ENCODE measurements around the gene BROX. TPM values are rescaled to one million over a fixed set of nuclear protein-coding genes. Genes with fewer than 3 reads are reported as not detected.

The BROX gene
- total and polyA plus RNA-seq, 7 donors: 10.1 to 37.2 (median 29.5) TPM

DNA sequence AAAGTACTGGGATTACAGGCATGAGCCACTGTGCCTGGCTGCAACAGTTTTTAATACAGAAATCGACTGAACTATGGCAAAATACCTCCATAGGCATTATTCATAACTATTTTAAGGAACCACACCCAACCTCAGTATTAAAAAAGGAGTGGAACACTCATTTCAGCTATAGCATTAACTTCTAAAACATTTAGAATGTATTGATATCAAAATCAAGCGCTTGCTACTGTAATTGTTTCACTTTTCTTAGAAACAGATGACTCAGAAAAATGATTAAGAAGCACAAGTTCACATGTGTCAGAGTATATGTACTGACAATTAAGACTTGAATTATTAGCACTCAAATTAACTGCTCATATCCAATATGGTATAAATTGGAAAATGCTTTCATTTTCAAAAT lies 15.2 kb upstream of the BROX start:
- Histone ChIP-seq H3K9me3 (no peaks in the 10 kb centered on the region), H3K36me3 (ENCODE audit: insufficient read depth in 1 of 2, low read depth in 1 of 2) (peaks cover 0 to 38% of the 10 kb centered on the region in 2 donors), H3K27me3 (ENCODE audit: insufficient read depth in 3 of 3, low read length in 2 of 3) (no peaks in the 10 kb centered on the region), H3K4me3 (no peak overlapping the region), H3K27ac (no peak overlapping the region), H3K4me1 (no peaks in the 10 kb centered on the region)
- WGBS, 3 donors: 93 to 100% (median 93%) methylated on average over 2 of the region's 2 CpGs
- DNase-seq: no peak
- no peak for ATAC-seq
- TF ChIP-seq, protein P1, sequence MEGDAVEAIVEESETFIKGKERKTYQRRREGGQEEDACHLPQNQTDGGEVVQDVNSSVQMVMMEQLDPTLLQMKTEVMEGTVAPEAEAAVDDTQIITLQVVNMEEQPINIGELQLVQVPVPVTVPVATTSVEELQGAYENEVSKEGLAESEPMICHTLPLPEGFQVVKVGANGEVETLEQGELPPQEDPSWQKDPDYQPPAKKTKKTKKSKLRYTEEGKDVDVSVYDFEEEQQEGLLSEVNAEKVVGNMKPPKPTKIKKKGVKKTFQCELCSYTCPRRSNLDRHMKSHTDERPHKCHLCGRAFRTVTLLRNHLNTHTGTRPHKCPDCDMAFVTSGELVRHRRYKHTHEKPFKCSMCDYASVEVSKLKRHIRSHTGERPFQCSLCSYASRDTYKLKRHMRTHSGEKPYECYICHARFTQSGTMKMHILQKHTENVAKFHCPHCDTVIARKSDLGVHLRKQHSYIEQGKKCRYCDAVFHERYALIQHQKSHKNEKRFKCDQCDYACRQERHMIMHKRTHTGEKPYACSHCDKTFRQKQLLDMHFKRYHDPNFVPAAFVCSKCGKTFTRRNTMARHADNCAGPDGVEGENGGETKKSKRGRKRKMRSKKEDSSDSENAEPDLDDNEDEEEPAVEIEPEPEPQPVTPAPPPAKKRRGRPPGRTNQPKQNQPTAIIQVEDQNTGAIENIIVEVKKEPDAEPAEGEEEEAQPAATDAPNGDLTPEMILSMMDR (IDR thresholded peaks at IDR 0.05): no peak
- intact Hi-C loops (cut with DNase I): no loop called here

DNA sequence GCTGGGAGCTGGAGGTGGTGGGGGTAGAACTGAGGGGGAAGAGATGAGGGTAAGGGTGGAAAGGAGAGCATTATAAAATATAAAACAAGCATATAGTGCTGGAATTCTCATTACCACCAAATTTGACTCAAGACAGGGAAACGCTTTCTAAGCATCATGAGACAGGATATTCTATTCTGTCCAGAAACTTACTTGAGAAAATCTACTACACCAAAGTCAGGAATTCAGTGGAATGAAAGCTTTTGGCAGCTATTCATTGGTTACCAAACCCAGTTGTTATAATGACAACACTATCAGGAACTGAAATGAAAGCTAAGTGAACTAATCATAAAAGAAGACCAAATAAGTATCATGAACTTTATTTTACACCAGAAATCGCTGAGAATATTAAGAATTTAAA lies 14.5 kb upstream of the BROX start:
- 71 to 75% (median 71%) methylated on average over 2 of the region's 2 CpGs for WGBS, 3 donors
- H3K27me3 ChIP-seq (ENCODE audit: insufficient read depth in 3 of 3, low read length in 2 of 3): no peaks in the 10 kb centered on the region
- peaks cover 0 to 38% of the 10 kb centered on the region in 2 donors for H3K36me3 ChIP-seq (ENCODE audit: insufficient read depth in 1 of 2, low read depth in 1 of 2)
- ATAC-seq: no peak
- no peaks in the 10 kb centered on the region for H3K4me1 ChIP-seq
- H3K4me3 ChIP-seq: no peak overlapping the region
- intact Hi-C loops (cut with DNase I): no loop called here
- no peak overlapping the region for H3K27ac ChIP-seq
- DNase-seq: no peak
- TF ChIP-seq, protein P1 (IDR thresholded peaks at IDR 0.05): no peak
- no peaks in the 10 kb centered on the region for H3K9me3 ChIP-seq

DNA sequence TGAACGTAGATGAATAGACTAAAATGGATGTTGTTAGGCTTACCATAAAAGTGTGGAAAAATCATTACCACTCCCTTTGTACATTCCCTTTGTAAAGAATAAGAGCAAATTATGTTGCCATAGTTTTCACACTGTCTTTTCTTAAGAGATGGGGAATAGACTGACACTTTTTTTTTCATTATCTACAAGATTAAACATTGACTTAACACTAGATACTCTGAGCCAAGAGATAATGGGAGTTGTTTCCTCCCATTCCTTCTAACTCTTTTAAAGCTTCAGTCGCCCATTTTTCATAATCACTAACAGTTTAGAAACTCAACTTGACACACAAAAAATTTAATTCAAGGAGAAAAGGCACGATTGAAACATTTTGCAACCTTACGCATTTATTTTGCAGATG lies 10.2 kb upstream of the BROX start:
- no peak for ATAC-seq
- 91 to 95% (median 94%) methylated on average over 4 of the region's 4 CpGs for WGBS, 3 donors
- peaks cover 0 to 28% of the 10 kb centered on the region in 2 donors for H3K36me3 ChIP-seq (ENCODE audit: insufficient read depth in 1 of 2, low read depth in 1 of 2)
- intact Hi-C loops (cut with DNase I): no loop called here
- no peaks in the 10 kb centered on the region for H3K27me3 ChIP-seq (ENCODE audit: insufficient read depth in 3 of 3, low read length in 2 of 3)
- H3K27ac ChIP-seq: no peak overlapping the region
- H3K4me3 ChIP-seq: no peak overlapping the region
- H3K9me3 ChIP-seq: no peaks in the 10 kb centered on the region
- peaks cover 10% of the 10 kb centered on the region for H3K4me1 ChIP-seq
- TF ChIP-seq, protein P1 (IDR thresholded peaks at IDR 0.05): no peak
- DNase-seq: no peak

DNA sequence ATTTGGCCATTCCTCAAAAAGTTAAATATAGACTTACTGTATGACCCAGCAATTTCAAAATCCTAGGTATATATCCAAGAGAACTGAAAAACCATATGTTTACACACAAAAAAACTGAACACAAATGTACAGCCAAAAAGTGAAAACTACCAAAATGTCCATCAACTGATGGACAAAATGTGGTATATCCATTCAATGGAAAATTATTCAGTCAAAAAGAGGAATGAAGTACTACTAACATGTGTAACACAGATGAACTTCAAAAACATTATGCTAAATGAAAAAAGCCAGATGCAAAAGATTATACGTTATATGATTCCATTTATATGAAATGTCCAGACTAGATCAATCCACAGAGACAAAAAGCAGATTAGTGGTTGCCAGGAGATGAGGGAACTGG lies 8.1 kb upstream of the BROX start:
- H3K4me1 ChIP-seq: peaks cover 10% of the 10 kb centered on the region
- DNase-seq (no peak), ATAC-seq (no peak)
- TF ChIP-seq, protein P1 (IDR thresholded peaks at IDR 0.05): no peak
- H3K9me3 ChIP-seq: no peaks in the 10 kb centered on the region
- no peak overlapping the region for H3K4me3 ChIP-seq
- intact Hi-C loops (cut with DNase I): no loop called here
- no peak overlapping the region for H3K27ac ChIP-seq
- 80 to 95% (median 83%) methylated on average over 1 of the region's 1 CpG for WGBS, 3 donors
- H3K27me3 ChIP-seq (ENCODE audit: insufficient read depth in 3 of 3, low read length in 2 of 3): no peaks in the 10 kb centered on the region
- peaks cover 0 to 31% of the 10 kb centered on the region in 2 donors for H3K36me3 ChIP-seq (ENCODE audit: insufficient read depth in 1 of 2, low read depth in 1 of 2)

DNA sequence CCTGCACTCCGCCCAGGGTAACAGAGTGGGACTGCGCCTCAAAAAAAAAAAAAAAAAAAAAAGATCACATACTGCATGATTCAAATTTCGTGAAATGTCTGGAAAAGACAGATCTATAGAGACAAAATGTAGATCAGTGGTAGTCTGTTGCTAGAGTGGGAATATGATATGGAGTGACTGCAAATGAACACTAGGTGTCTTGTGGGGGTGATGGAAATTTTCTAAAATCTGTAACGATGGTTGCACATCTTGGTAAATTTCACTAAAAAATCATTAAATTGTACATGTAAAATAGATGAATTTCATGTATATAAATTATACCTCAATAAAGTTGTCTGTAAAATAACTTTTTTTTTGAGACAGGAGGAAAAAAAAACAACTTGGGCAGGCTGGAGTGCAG lies 5.5 kb upstream of the BROX start:
- Histone ChIP-seq H3K36me3 (ENCODE audit: insufficient read depth in 1 of 2, low read depth in 1 of 2) (peaks cover 0 to 13% of the 10 kb centered on the region in 2 donors), H3K27me3 (ENCODE audit: insufficient read depth in 3 of 3, low read length in 2 of 3) (no peaks in the 10 kb centered on the region), H3K4me3 (no peak overlapping the region), H3K9me3 (no peaks in the 10 kb centered on the region), H3K4me1 (peaks cover 28% of the 10 kb centered on the region), H3K27ac (no peak overlapping the region)
- no peak for ATAC-seq
- TF ChIP-seq, protein P1 (IDR thresholded peaks at IDR 0.05): no peak
- WGBS, 3 donors: 74 to 99% (median 74%) methylated on average over 4 of the region's 4 CpGs
- intact Hi-C loops (cut with DNase I): no loop called here
- DNase-seq: no peak

Measured in psoas muscle (tissue), 8 donors.